HepG2 (cell line): Measurements from ENCODE around the gene C20orf96. TPM values are rescaled to one million over a fixed set of nuclear protein-coding genes. Genes with fewer than 3 reads are reported as not detected.

ENCODE experiments used
- JUNB ChIP-seq: sonication (generic); formaldehyde crosslinking; IDR thresholded peaks from 2 replicates; pipeline ENCODE4 v1.8.0; 2022; ENCODE audit warnings: missing genetic modification reagents, mild to moderate bottlenecking, borderline replicate concordance
- KAT7 ChIP-seq: IDR thresholded peaks from 2 replicates; pipeline ENCODE4 v1.6.1; 2018; ENCODE audit warnings: borderline replicate concordance, missing compliant biosample characterization
- MAZ ChIP-seq, 2 experiments: sonication (generic) in 1 of 2; formaldehyde crosslinking in 1 of 2; IDR thresholded peaks; 2 replicates each; pipeline versions ENCODE4 v1.5.0 to v1.6.1; 2012 to 2020; ENCODE audit warnings: low read depth in 2 of 2, mild to moderate bottlenecking in 2 of 2, borderline replicate concordance in 1 of 2, improper control_type of control experiment in 1 of 2, low read length in 1 of 2, missing genetic modification reagents in 1 of 2, moderate library complexity in 1 of 2
- NFATC3 ChIP-seq: sonication (generic); formaldehyde crosslinking; IDR thresholded peaks from 2 replicates; pipeline ENCODE4 v1.5.1; 2020; ENCODE audit warnings: mild to moderate bottlenecking, missing genetic modification reagents
- PHF20 ChIP-seq: sonication (generic); formaldehyde crosslinking; IDR thresholded peaks from 2 replicates; pipeline ENCODE4 v1.5.0; 2020; ENCODE audit warnings: mild to moderate bottlenecking, missing genetic modification reagents
- SNAI1 ChIP-seq: sonication (generic); formaldehyde crosslinking; IDR thresholded peaks from 2 replicates; pipeline ENCODE4 v1.5.0; 2020; ENCODE audit warnings: mild to moderate bottlenecking, missing genetic modification reagents, borderline replicate concordance
- STAG1 ChIP-seq: sonication (generic); formaldehyde crosslinking; IDR thresholded peaks from 2 replicates; pipeline ENCODE4 v1.4.0; 2020; ENCODE audit warnings: missing genetic modification reagents
- TBX3 ChIP-seq: fragments of 450-650 bp; IDR thresholded peaks from 2 replicates; pipeline ENCODE4 v1.6.1; 2017; ENCODE audit warnings: antibody characterized with exemption, mild to moderate bottlenecking, inconsistent platforms, borderline replicate concordance
- TGIF2 ChIP-seq: IDR thresholded peaks from 2 replicates; pipeline ENCODE4 v1.6.1; 2016; ENCODE audit warnings: control low read depth, missing compliant biosample characterization
- YEATS4 ChIP-seq: sonication (generic); formaldehyde crosslinking; IDR thresholded peaks from 2 replicates; pipeline ENCODE4 v1.4.0; 2020; ENCODE audit warnings: missing genetic modification reagents, borderline replicate concordance
- ZFAT ChIP-seq: sonication (generic); formaldehyde crosslinking; conservative IDR thresholded peaks from 2 replicates; pipeline ENCODE4 v1.8.1; 2023; ENCODE audit warnings: missing genetic modification reagents, inconsistent platforms
- ZNF367 ChIP-seq: sonication (generic); formaldehyde crosslinking; IDR thresholded peaks from 2 replicates; pipeline ENCODE4 v1.4.0; 2020; ENCODE audit warnings: missing genetic modification reagents, borderline replicate concordance
- ZNF598 ChIP-seq: sonication (generic); formaldehyde crosslinking; IDR thresholded peaks from 2 replicates; pipeline ENCODE4 v1.5.1; 2020; ENCODE audit warnings: mild to moderate bottlenecking, missing genetic modification reagents, borderline replicate concordance
- ZNF713 ChIP-seq: sonication (generic); formaldehyde crosslinking; IDR thresholded peaks from 2 replicates; pipeline ENCODE4 v1.4.0; 2020; ENCODE audit warnings: mild to moderate bottlenecking, missing genetic modification reagents
- ZNF790 ChIP-seq: sonication (generic); formaldehyde crosslinking; IDR thresholded peaks from 2 replicates; pipeline ENCODE4 v1.8.0; 2022; ENCODE audit warnings: missing genetic modification reagents, mild to moderate bottlenecking, borderline replicate concordance
- polyA plus RNA-seq, 8 experiments: library from polyadenylated mRNA; depleted of rRNA in 3 of 8; stranded (reverse) in 7 of 8; unstranded in 1 of 8; fragments of >200 nt; fragmentation: Illumina TruSeq in 4 of 8; extraction: Trizol in 4 of 8; gene quantifications; 2 replicates each; pipeline versions ENCODE4 v1.2.1 to v1.2.3, GENCODE V29; 2011 to 2016; ENCODE audit warnings: low read depth in 4 of 8, missing spikeins in 1 of 8, mixed read lengths in 1 of 8; ENCODE audit not compliant: insufficient read depth in 1 of 8
- total RNA-seq, 5 experiments: library from RNA; depleted of rRNA; stranded (reverse); fragments of >200 nt; fragmentation: Illumina TruSeq; extraction: Trizol; gene quantifications; 2 replicates each; pipeline ENCODE4 v1.2.3, GENCODE V29; 2016; ENCODE audit warnings: low read depth in 1 of 5
- TF ChIP-seq, protein P1 (sequence below): sonication (generic); formaldehyde crosslinking; IDR thresholded peaks from 2 replicates; pipeline ENCODE4 v1.5.0; 2020; ENCODE audit warnings: missing genetic modification reagents, mild to moderate bottlenecking, borderline replicate concordance
- TF ChIP-seq, protein P2 (sequence below): sonication (generic); formaldehyde crosslinking; IDR thresholded peaks from 2 replicates; pipeline ENCODE4 v1.5.1; 2020; ENCODE audit warnings: mild to moderate bottlenecking, moderate library complexity, missing genetic modification reagents
- TF ChIP-seq, protein P3 (sequence below): sonication (generic); formaldehyde crosslinking; IDR thresholded peaks from 2 replicates; pipeline ENCODE4 v1.4.0; 2020; ENCODE audit warnings: missing genetic modification reagents
- TF ChIP-seq, protein P4 (sequence below): sonication (generic); formaldehyde crosslinking; IDR thresholded peaks from 2 replicates; pipeline ENCODE4 v1.5.0; 2020; ENCODE audit warnings: mild to moderate bottlenecking, missing genetic modification reagents

Gene C20orf96
- total and polyA plus RNA-seq, 2 of the 13 experiments (the other 11 are each of a cell fraction or from before 2014, with no cell fraction given), result 3.8 to 20.6 TPM

DNA sequence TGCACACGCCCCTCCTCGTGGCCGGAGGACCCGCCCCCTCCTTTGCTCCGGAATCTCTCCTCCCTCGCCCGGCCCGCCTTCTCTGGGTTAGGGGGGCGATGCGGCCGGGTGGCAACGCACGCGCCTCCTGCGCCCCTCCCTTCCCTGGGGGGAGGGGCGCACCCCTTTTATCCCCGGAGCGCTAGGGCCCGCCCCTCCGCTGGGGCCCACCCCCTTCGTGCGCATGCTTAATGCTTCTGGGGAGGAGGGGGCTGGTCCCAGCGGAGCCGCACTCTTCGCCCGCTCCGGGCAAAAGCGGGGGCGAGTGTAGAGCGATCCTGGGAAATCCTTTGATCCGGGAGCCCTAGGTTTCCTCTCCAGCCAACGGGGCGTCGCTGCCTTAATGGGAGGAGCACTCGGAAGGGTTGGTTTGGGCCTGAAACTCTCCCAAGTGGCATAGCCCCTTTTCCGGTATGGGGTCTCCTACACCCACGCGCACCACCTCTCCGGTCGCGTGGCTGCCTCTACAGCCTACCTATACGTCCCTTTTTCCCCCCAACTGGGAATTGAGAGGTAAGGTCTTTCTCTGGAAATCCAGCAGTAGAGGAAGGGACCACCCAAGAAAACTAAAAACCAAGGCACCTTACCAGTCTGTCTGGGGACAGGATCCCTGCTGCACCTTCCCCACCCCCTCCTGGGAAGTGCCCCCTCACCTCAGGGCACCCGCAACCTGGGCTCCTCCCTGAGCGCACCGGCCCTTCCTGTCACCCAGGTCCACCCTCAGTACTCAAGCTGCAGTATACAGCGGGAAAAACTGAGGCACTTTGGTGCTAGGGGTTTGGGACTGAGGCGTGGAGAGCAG lies 36.9 kb upstream of the C20orf96 start (continued):
- TF ChIP-seq, protein P1, sequence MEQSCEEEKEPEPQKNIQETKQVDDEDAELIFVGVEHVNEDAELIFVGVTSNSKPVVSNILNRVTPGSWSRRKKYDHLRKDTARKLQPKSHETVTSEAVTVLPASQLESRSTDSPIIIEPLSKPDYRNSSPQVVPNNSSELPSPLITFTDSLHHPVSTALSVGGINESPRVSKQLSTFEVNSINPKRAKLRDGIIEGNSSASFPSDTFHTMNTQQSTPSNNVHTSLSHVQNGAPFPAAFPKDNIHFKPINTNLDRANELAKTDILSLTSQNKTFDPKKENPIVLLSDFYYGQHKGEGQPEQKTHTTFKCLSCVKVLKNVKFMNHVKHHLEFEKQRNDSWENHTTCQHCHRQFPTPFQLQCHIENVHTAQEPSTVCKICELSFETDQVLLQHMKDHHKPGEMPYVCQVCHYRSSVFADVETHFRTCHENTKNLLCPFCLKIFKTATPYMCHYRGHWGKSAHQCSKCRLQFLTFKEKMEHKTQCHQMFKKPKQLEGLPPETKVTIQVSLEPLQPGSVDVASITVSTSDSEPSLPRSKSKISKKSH (CRISPR knock-in tag), result no peak; the same call in 1 of the 2 replicates
- no peak for TF ChIP-seq ZNF713 (CRISPR knock-in tag)
- TF ChIP-seq TGIF2 (CRISPR knock-in tag), result no peak
- TF ChIP-seq, protein P2, sequence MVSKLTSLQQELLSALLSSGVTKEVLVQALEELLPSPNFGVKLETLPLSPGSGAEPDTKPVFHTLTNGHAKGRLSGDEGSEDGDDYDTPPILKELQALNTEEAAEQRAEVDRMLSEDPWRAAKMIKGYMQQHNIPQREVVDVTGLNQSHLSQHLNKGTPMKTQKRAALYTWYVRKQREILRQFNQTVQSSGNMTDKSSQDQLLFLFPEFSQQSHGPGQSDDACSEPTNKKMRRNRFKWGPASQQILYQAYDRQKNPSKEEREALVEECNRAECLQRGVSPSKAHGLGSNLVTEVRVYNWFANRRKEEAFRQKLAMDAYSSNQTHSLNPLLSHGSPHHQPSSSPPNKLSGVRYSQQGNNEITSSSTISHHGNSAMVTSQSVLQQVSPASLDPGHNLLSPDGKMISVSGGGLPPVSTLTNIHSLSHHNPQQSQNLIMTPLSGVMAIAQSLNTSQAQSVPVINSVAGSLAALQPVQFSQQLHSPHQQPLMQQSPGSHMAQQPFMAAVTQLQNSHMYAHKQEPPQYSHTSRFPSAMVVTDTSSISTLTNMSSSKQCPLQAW (CRISPR knock-in tag), result peak; percentile 90
- no peak for TF ChIP-seq YEATS4 (CRISPR knock-in tag)
- TF ChIP-seq ZFAT (CRISPR knock-in tag), result no peak; the same call in 1 of the 2 replicates
- TF ChIP-seq KAT7 (CRISPR knock-in tag), result no peak
- TF ChIP-seq SNAI1 (CRISPR knock-in tag), result no peak; the same call in 1 of the 2 replicates
- TF ChIP-seq, protein P3, sequence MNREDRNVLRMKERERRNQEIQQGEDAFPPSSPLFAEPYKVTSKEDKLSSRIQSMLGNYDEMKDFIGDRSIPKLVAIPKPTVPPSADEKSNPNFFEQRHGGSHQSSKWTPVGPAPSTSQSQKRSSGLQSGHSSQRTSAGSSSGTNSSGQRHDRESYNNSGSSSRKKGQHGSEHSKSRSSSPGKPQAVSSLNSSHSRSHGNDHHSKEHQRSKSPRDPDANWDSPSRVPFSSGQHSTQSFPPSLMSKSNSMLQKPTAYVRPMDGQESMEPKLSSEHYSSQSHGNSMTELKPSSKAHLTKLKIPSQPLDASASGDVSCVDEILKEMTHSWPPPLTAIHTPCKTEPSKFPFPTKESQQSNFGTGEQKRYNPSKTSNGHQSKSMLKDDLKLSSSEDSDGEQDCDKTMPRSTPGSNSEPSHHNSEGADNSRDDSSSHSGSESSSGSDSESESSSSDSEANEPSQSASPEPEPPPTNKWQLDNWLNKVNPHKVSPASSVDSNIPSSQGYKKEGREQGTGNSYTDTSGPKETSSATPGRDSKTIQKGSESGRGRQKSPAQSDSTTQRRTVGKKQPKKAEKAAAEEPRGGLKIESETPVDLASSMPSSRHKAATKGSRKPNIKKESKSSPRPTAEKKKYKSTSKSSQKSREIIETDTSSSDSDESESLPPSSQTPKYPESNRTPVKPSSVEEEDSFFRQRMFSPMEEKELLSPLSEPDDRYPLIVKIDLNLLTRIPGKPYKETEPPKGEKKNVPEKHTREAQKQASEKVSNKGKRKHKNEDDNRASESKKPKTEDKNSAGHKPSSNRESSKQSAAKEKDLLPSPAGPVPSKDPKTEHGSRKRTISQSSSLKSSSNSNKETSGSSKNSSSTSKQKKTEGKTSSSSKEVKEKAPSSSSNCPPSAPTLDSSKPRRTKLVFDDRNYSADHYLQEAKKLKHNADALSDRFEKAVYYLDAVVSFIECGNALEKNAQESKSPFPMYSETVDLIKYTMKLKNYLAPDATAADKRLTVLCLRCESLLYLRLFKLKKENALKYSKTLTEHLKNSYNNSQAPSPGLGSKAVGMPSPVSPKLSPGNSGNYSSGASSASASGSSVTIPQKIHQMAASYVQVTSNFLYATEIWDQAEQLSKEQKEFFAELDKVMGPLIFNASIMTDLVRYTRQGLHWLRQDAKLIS (CRISPR knock-in tag), result no peak
- TF ChIP-seq ZNF598, result no peak; the same call in 1 of the 2 replicates
- TF ChIP-seq ZNF367, result no peak
- TF ChIP-seq ZNF790 (CRISPR knock-in tag), result peak; percentile 15; the same call in 1 of the 2 replicates
- TF ChIP-seq, protein P4, sequence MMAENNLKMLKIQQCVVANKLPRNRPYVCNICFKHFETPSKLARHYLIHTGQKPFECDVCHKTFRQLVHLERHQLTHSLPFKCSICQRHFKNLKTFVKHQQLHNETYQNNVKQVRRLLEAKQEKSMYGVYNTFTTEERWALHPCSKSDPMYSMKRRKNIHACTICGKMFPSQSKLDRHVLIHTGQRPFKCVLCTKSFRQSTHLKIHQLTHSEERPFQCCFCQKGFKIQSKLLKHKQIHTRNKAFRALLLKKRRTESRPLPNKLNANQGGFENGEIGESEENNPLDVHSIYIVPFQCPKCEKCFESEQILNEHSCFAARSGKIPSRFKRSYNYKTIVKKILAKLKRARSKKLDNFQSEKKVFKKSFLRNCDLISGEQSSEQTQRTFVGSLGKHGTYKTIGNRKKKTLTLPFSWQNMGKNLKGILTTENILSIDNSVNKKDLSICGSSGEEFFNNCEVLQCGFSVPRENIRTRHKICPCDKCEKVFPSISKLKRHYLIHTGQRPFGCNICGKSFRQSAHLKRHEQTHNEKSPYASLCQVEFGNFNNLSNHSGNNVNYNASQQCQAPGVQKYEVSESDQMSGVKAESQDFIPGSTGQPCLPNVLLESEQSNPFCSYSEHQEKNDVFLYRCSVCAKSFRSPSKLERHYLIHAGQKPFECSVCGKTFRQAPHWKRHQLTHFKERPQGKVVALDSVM (CRISPR knock-in tag), result peak; percentile 52; the same call in 1 of the 2 replicates
- peak; percentile 33; the same call in 1 of the 2 replicates for TF ChIP-seq PHF20 (CRISPR knock-in tag)
- TF ChIP-seq NFATC3, result no peak; the same call in none of the 2 replicates
- TF ChIP-seq STAG1 (CRISPR knock-in tag), result no peak
- no peak for TF ChIP-seq JUNB (CRISPR knock-in tag)
- TF ChIP-seq MAZ (IDR thresholded peaks at IDR 0.05; ENCODE audit: borderline replicate concordance, low read depth, low read length), result peak; percentile 100
- TF ChIP-seq MAZ (CRISPR knock-in tag; IDR thresholded peaks at IDR 0.05; ENCODE audit: low read depth), result peak; percentile 98
- TF ChIP-seq TBX3, result 0 out of 2 replicates have a peak, but pooled peaks have one; percentile 59
